ENCODE data around the gene RTP5.
A peak's percentile ranks its signal among the peaks of the same experiment; 100 is the strongest.

RTP5 gene

GRCh38 chr2:241843321-241844065 is 26.0 kb upstream of the RTP5 start:
- no peak for DNase-seq

GRCh38 chr2:241844066-241844728 is 25.3 kb upstream of the RTP5 start:
- peak in 16 of 51 donors; percentile 24 to 70 (median 45) for DNase-seq

- DNase-seq: no peak
Measured at GRCh38 chr2:241844831-241845578, 24.5 kb upstream of the RTP5 start.

DNA sequence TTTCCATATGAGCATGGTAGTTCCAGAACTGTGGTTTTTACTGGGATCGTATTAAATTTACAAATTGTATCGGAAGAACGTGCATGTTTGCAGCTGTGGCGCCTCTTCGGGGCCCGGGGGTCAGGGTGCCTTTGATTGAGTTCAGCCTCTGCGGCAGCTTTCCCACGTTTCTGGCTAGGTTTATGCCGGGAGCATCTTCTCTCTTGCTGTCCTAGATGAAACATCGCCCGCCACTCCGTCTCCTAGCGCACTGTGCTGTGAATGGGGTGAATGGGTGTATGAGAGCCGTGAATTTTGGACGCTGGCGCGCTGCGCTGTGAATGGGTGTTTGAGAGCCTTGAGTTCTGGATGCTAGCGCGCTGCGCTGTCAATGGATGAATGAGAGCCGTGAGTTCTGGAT is 23.1 kb upstream of the RTP5 start:
- DNase-seq: no peak

GRCh38 chr2:241848761-241849615 is 20.5 kb upstream of the RTP5 start:
- DNase-seq: no peak

GRCh38 chr2:241849616-241850543 is 19.6 kb upstream of the RTP5 start:
- DNase-seq: no peak

DNA sequence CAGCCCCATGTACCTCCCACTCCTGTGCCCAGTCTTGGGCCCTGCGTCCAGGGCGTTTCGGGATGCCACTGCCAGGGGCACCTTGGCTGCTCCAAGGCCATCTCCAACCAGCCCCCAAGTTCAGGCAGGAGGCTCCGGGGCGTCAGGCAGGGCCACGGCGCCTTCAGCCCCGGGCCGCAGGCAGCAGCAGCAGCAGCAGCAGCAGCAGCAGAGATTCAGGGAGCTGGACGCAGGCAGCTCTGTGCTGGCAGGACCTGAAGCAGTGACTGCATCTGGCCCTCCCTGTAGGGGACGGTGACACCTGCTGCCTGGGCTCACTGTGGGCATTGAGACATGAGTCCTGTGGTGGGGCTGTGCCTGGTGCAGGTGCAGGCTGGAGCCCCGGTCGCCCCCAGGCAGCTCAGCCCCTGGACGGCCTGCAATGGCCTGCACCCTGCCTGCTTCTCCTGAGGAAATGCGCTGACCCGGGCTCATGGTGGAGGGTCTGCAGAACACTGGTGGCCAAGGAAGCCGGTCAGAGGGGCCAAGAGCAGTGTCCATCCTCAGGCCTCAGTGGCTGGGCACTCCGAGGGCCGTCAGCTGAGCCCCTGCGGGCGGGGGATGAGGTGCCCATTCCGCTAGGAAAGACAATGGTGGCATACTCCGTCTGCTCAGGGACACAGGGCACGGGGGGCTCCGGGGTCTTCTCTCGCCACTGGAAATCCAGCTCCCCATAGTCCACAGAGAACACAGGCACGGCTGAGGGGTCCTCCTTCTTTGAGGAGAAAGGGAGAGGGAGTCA is 18.8 kb upstream of the RTP5 start:
- DNase-seq: no peak

- DNase-seq: peak in 1 of 51 donors; percentile 90
Measured at GRCh38 chr2:241851325-241852115, 18.0 kb upstream of the RTP5 start.

- DNase-seq: peak in 1 of 51 donors; percentile 84
Measured at GRCh38 chr2:241852116-241852980, 17.2 kb upstream of the RTP5 start.

- no peak for DNase-seq
Measured at GRCh38 chr2:241852981-241853631, 16.4 kb upstream of the RTP5 start.

DNA sequence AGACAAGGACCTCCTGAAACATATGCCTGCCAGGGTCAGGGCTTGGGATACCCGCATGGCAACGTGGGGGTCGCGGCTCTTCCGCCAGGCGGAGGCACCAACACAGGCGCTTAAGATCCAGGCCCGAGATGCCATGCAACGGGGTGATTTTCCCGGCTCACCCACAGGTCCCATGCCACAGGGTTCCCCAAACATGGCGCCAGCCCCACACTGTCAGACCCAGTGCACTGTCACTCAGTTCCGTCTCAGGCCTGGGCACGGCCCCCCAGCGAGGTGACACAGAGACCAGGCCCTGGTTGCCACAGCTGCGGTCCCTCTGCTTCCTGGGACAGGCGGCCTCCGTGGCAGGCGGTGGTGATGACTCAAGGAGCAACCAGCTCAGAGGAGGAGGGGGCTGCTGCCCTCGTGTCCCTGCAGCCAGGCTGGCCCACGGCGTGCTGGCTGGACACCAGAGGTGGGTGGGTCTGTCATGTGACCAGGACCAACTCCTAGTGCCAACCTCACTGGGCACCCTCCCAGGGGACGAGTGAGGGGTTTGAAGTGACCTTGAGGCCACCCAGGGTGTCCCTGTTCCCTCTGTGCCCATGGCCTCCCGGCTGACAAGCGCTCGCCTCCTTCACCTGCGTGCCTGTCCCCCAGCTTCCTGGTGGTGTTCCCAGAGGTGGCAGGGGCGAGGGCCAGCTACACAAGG is 15.7 kb upstream of the RTP5 start:
- DNase-seq: peak in 6 of 51 donors; percentile 35 to 56 (median 44)

DNA sequence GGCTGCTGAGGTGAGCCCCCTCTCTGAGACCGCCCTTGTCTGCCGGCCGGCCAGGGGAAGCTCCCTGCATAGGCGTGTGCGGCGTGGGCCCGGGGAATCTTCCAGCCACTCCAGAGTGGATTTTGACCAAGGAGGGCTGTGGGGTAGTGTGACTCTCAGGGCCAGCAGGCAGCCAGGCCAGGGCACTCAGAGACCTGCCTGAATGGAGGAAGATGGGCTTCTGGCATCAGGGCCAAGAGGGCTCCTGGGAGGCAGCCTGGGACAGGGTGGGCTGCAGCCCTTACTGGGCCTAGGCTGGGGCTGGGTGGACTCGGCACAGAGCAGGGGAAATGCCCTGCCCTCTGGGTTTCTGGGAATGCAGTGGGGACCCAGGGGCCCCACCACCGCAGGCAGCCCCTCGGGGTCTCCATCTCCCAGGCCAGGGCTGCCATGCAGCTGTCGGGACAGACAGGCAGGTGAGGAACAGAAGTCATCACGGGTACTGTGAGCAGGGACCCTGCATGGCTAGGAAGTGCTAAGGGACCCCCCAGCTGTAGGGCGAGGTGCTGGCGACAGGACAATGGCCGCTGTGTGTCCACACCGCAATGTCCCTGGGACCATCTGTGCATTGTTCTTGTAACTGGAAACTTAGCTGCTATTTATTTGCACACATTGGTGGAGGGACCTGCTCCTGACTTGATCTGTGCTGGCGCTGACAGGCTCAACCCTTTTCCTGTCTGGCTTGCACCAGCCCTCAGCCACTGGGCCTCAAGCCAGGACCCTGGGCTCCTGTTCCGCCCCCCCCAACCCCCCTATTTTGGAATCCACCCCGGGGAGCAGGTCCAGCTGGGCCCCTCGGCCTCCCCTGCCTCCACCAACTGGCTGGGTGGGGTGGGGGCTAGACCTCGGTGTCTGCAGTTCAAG is 14.9 kb upstream of the RTP5 start:
- no peak for DNase-seq

DNA sequence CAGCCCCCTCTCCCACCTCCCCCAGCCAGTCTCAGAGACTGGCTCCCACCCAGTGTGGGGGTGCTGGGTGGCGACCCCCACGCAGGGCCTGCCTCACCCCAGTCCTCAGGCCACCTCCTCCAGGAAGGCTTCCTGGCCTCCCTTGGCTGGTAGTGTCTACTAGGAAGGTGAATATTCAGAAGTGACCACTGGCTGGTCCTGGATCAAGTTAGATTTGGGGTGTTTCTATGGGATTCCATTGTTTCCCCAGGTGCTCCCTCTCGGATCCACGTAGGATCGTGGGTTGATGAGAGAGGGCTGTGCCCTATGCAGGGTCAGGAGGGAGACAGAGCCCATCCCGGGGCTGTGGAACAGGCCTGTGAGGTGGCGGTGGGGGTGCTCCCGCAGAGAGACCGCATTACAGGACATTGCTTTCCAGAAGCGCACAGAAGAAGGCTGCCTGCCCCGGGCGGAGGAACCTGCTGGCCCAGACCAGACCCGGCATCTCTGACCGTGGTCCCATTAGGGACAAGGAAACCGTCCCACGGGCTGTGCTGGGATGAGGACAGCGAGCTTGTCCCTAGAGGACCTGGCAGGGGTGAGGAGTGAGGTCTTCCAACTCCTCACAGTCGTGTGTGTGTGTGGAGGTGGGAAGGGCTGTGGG is 14.2 kb upstream of the RTP5 start:
- no peak for DNase-seq

DNA sequence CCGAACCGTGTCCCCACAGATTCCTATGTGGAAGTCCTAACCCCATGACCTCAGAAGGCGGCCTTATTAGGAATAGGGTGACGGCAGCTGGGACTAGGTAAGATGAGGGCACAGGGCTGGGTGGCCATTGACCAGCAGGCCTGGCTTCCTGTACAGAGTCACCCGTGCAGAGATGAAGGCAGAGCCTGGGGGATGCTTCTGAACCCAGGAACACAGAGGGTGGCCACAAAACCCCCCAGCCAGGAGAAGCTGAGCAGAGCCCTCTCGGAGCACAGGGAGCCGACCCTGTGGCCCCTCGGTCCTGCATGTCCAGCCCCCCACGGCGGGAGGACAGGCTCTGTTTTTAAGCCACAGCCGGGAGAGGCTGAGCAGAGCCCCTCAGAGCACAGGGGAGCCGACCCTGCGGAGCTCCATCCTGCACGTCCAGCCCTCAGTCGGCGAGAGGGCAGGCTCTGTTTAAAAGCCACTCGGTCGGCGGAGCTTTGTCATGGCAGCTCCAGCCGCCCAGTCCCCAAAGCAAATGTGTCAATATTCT is 13.6 kb upstream of the RTP5 start:
- no peak for DNase-seq

Measured in hypothalamus (tissue), 51 donors.